ENCODE results near the gene TNFSF10.
"Not testable (repeated sequence)": the region's sequence is repeated elsewhere in the genome, so short reads cannot be mapped to it uniquely, and the experiment has no call there.

Gene TNFSF10

GRCh38 chr3:172522871-172523818 is at the start of gene TNFSF10:
TNFSF10 (minus strand) TSS chr3:172523430; CDS start chr3:172523384, 46 bp downstream.
- DNase-seq = peak; percentile 90

GRCh38 chr3:172569128-172570008 is 46.1 kb upstream of the TNFSF10 start:
- no peak for DNase-seq

- no peak for DNase-seq
These were observed 45.5 kb upstream of the TNFSF10 start for GRCh38 chr3:172568701-172569100.

- not testable (repeated sequence) for DNase-seq
These were observed 43.6 kb upstream of the TNFSF10 start for GRCh38 chr3:172566785-172567184.

GRCh38 chr3:172564499-172564898 is 41.3 kb upstream of the TNFSF10 start:
- no peak for DNase-seq

GRCh38 chr3:172562871-172563865 is 39.9 kb upstream of the TNFSF10 start:
- no peak for DNase-seq

- DNase-seq = no peak
These were observed 38.8 kb upstream of the TNFSF10 start for GRCh38 chr3:172561897-172562640.

- DNase-seq = no peak
These were observed 37.4 kb upstream of the TNFSF10 start for GRCh38 chr3:172560586-172560985.

- DNase-seq = no peak
These were observed 36.8 kb upstream of the TNFSF10 start for GRCh38 chr3:172560026-172560425.

GRCh38 chr3:172559020-172559419 is 35.8 kb upstream of the TNFSF10 start:
- DNase-seq = no peak

GRCh38 chr3:172557515-172558220 is 34.4 kb upstream of the TNFSF10 start:
- no peak for DNase-seq

- DNase-seq = no peak
These were observed 30.5 kb upstream of the TNFSF10 start for GRCh38 chr3:172553526-172554252.

- no peak for DNase-seq
These were observed 29.4 kb upstream of the TNFSF10 start for GRCh38 chr3:172552607-172553006.

GRCh38 chr3:172551874-172552273 is 28.6 kb upstream of the TNFSF10 start:
- no peak for DNase-seq

GRCh38 chr3:172550347-172550943 is 27.2 kb upstream of the TNFSF10 start:
- no peak for DNase-seq

GRCh38 chr3:172549144-172549543 is 25.9 kb upstream of the TNFSF10 start:
- no peak for DNase-seq

- DNase-seq = peak; percentile 48
These were observed 23.5 kb upstream of the TNFSF10 start for GRCh38 chr3:172546628-172547214.

- no peak for DNase-seq
These were observed 22.9 kb upstream of the TNFSF10 start for GRCh38 chr3:172546105-172546504.

- no peak for DNase-seq
These were observed 21.2 kb upstream of the TNFSF10 start for GRCh38 chr3:172544404-172544803.

All from RPMI8226 (cell line).